ENCODE data around the gene NUP37.

NUP37 gene

DNA sequence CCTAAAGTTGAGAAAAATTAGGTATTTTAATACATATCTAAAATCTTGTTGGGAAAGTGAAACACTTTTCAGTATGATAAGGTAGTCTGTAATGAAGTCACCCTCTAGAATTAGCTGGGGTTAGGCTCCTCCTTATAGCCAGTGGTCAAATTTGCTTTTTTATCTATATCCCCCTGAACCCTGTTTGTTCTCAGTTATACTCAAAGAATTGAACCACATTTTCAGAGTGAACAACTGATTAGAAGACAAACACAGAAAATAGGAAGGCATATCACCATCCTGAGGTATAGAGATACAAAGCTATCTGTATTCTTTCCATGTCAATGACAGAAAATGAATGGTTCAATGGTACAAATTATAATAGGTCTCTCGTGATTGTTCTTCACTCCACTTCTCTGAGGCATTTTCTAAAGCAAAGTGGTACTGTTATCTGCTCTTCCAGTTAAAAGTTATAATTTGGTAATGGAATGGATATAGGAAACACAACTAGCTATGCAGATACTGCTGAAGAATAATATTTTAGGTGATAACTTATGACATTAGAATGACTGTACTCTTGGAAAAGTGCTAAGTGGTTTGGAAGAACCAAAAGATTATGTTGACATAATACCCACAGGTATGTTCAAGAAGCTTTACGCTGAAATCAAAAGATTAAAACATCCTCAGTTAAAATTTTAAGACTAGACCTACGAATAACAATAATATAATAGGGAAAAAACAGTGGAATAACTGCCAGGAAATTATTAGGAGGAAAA lies 85.7 kb downstream of the NUP37 start:
- FAIRE-seq (no peak), DNase-seq (ENCODE audit: insufficient read length, low spot score) (no peak)
- TF ChIP-seq POLR2A (IDR thresholded peaks at IDR 0.05; ENCODE audit: low read depth, low read length) (no peak), PAX5 (IDR thresholded peaks at IDR 0.05; ENCODE audit: insufficient read depth, low read length, severe bottlenecking) (no peak), SPI1 (IDR thresholded peaks at IDR 0.05; ENCODE audit: low read depth, low read length) (no peak), POU2F2 (IDR thresholded peaks at IDR 0.05; ENCODE audit: low read depth, low read length) (no peak), POLR2AphosphoS5 (IDR thresholded peaks at IDR 0.05; ENCODE audit: low read depth, low read length) (no peak), TAF1 (IDR thresholded peaks at IDR 0.05; ENCODE audit: low read depth, low read length) (no peak)

DNA sequence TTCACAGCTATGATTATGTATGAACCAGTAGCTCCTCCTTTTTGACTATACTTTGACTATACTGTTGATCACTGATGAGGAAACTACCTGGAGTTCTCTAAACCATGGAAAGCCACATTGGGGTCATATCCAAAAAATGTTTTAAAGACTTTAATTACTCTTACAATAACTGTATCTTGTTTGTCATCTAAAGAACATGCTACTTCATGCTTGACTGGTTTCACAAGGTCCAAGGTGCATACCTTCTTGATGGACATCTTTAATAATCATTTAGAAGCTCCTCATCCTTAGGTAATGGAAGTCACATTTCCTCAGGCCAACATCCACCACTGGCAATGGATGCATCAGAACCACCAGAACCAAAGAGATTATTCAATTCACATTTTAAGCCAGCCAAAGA lies 88.1 kb downstream of the NUP37 start:
- TF ChIP-seq PAX5 (IDR thresholded peaks at IDR 0.05; ENCODE audit: insufficient read depth, low read length, severe bottlenecking) = peak; percentile 13
- TF ChIP-seq SPI1 (IDR thresholded peaks at IDR 0.05; ENCODE audit: low read depth, low read length) = no peak
- DNase-seq (ENCODE audit: insufficient read length, low spot score) (no peak), FAIRE-seq (no peak)

DNA sequence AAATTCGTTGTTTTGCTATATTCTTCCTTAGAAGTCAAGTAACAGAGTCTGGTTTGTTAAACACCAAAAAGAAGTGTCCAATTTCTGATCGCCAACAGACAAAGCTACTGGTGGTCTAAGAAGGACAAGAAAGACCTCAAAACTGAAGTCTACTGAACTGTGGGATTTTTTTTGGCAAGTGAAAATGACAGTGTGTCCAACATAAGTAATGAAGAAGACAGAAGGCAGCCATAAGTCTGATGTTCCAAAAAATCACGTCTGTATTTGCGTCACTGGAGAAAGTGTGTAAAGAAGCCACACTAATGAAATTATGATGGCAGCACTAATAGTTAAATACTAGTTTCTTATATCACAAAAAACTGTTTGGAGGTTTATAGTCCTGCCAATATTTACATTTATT lies 90.8 kb downstream of the NUP37 start:
- DNase-seq (ENCODE audit: insufficient read length, low spot score) (no peak), FAIRE-seq (no peak)
- no peak for TF ChIP-seq POU2F2 (IDR thresholded peaks at IDR 0.05; ENCODE audit: low read depth, low read length)
- no peak for TF ChIP-seq POLR2AphosphoS5 (IDR thresholded peaks at IDR 0.05; ENCODE audit: low read depth, low read length)
- TF ChIP-seq PAX5 (IDR thresholded peaks at IDR 0.05; ENCODE audit: insufficient read depth, low read length, severe bottlenecking) = no peak
- TF ChIP-seq SPI1 (IDR thresholded peaks at IDR 0.05; ENCODE audit: low read depth, low read length) = no peak
- no peak for TF ChIP-seq TAF1 (IDR thresholded peaks at IDR 0.05; ENCODE audit: low read depth, low read length)
- no peak for TF ChIP-seq POLR2A (IDR thresholded peaks at IDR 0.05; ENCODE audit: low read depth, low read length)

DNA sequence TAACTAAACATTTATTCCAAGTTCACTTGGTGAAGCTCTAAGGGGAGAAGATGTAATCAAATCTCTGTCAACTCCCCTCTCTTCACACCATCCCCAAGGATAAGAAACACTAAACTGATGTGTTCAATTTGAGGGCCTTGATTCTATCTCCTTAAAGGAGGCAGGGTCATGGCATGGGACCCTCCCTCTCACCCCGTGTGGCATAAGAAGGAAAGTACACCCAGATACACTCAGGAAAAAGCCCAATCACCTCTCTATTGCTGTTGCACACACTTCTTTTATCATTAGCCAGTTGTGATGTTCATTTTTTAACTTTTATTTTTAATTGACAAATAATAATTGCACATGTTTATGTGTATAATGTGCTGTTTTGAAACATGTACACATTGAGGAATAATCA lies 93.2 kb downstream of the NUP37 start:
- no peak for DNase-seq (ENCODE audit: insufficient read length, low spot score)
- no peak for FAIRE-seq
- no peak for TF ChIP-seq POLR2A (IDR thresholded peaks at IDR 0.05; ENCODE audit: low read depth, low read length)
- TF ChIP-seq POU2F2 (IDR thresholded peaks at IDR 0.05; ENCODE audit: low read depth, low read length) = no peak
- TF ChIP-seq TAF1 (IDR thresholded peaks at IDR 0.05; ENCODE audit: low read depth, low read length) = no peak
- no peak for TF ChIP-seq PAX5 (IDR thresholded peaks at IDR 0.05; ENCODE audit: insufficient read depth, low read length, severe bottlenecking)
- no peak for TF ChIP-seq SPI1 (IDR thresholded peaks at IDR 0.05; ENCODE audit: low read depth, low read length)
- TF ChIP-seq POLR2AphosphoS5 (IDR thresholded peaks at IDR 0.05; ENCODE audit: low read depth, low read length) = no peak

DNA sequence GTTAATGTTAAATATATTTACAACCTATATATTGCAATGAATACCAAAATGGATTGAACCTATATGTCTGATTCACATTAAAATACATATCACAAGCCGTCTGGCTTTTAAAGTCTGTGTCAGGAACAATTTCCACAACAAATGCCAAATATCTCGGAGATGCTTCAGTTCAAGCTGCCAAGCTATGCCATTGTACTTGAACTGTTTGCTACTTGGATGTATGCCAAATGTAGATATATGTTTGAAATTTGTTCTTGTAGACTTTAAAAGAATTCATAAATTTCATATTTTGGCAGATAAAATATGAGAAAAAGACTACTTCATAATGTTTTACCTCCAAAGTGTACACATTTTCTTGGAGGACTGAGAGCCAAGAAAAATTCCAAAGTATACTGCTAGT lies 95.1 kb downstream of the NUP37 start:
- TF ChIP-seq POLR2AphosphoS5 (IDR thresholded peaks at IDR 0.05; ENCODE audit: low read depth, low read length) = no peak
- TF ChIP-seq POU2F2 (IDR thresholded peaks at IDR 0.05; ENCODE audit: low read depth, low read length) = no peak
- no peak for TF ChIP-seq SPI1 (IDR thresholded peaks at IDR 0.05; ENCODE audit: low read depth, low read length)
- TF ChIP-seq PAX5 (IDR thresholded peaks at IDR 0.05; ENCODE audit: insufficient read depth, low read length, severe bottlenecking) = no peak
- TF ChIP-seq TAF1 (IDR thresholded peaks at IDR 0.05; ENCODE audit: low read depth, low read length) = no peak
- no peak for TF ChIP-seq POLR2A (IDR thresholded peaks at IDR 0.05; ENCODE audit: low read depth, low read length)
- DNase-seq (ENCODE audit: insufficient read length, low spot score) = no peak
- no peak for FAIRE-seq

DNA sequence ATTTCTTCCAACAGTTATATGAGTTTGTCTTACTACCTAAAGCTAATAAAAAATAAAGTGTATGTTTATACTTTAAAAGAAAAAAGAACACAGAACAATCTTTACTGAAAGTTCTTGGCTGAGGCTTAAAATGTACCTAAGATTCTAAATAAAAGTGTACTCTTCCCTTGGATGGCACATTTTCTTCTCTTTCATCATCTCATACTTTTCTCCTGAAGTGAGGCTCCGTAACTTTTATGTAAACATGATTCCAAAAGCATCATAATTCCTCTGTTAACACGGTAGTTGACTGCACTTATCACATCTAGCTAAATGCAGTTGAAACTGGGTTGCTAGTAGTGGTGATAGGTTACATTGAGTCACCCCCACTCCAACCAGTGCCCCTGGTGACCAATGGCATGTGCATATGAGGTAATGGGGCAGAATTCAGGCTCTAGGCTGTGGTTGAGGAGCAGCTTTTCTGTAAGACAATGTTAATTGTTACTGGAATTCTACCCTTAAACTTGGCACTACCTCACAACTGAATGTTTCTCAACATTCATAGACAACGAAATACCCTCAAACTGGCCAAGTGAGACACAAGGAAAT lies 96.5 kb downstream of the NUP37 start:
- DNase-seq (ENCODE audit: insufficient read length, low spot score) (no peak), FAIRE-seq (peak; percentile 52)
- TF ChIP-seq POLR2A (IDR thresholded peaks at IDR 0.05; ENCODE audit: low read depth, low read length) (no peak), POLR2AphosphoS5 (IDR thresholded peaks at IDR 0.05; ENCODE audit: low read depth, low read length) (no peak), TAF1 (IDR thresholded peaks at IDR 0.05; ENCODE audit: low read depth, low read length) (no peak), PAX5 (IDR thresholded peaks at IDR 0.05; ENCODE audit: insufficient read depth, low read length, severe bottlenecking) (no peak), SPI1 (IDR thresholded peaks at IDR 0.05; ENCODE audit: low read depth, low read length) (no peak), POU2F2 (IDR thresholded peaks at IDR 0.05; ENCODE audit: low read depth, low read length) (no peak)
